Effector CD4-positive, alpha-beta T cell (primary cell): ENCODE data around the gene KRT35.

Experiments used
- DNase-seq: peaks from one replicate; pipeline ENCODE4 v3.0.0-alpha.2; 2020

The KRT35 gene

GRCh38 chr17:41511716-41512115 is 30.8 kb upstream of the KRT35 start:
- no peak for DNase-seq

GRCh38 chr17:41511116-41511515 is 30.2 kb upstream of the KRT35 start:
- no peak for DNase-seq

GRCh38 chr17:41510251-41511065 is 29.5 kb upstream of the KRT35 start:
- no peak for DNase-seq

- DNase-seq = no peak
Measured at GRCh38 chr17:41507315-41507880, 26.4 kb upstream of the KRT35 start.

- no peak for DNase-seq
Measured at GRCh38 chr17:41505809-41506767, 25.1 kb upstream of the KRT35 start.

GRCh38 chr17:41505007-41505808 is 24.3 kb upstream of the KRT35 start, which contains the start of gene KRT13:
Gene KRT13 (minus strand): TSS chr17:41505612. CDS start chr17:41505550, 62 bp downstream.
- no peak for DNase-seq

- DNase-seq = no peak
Measured at GRCh38 chr17:41504246-41504977, 23.5 kb upstream of the KRT35 start.

GRCh38 chr17:41503202-41503601 is 22.3 kb upstream of the KRT35 start:
- DNase-seq = no peak

- DNase-seq = no peak
Measured at GRCh38 chr17:41500131-41500911, 19.4 kb upstream of the KRT35 start.

GRCh38 chr17:41499714-41500113 is 18.8 kb upstream of the KRT35 start:
- no peak for DNase-seq

GRCh38 chr17:41498276-41498675 is 17.3 kb upstream of the KRT35 start:
- no peak for DNase-seq

- DNase-seq = no peak
Measured at GRCh38 chr17:41496803-41497484, 16.0 kb upstream of the KRT35 start.

GRCh38 chr17:41494524-41494923 is 13.6 kb upstream of the KRT35 start:
- no peak for DNase-seq

GRCh38 chr17:41492771-41493170 is 11.8 kb upstream of the KRT35 start:
- no peak for DNase-seq

GRCh38 chr17:41492351-41492750 is 11.4 kb upstream of the KRT35 start:
- DNase-seq = no peak

- DNase-seq = no peak
Measured at GRCh38 chr17:41491476-41491875, 10.5 kb upstream of the KRT35 start.

GRCh38 chr17:41490000-41490990 is 9.3 kb upstream of the KRT35 start:
- DNase-seq = no peak

- no peak for DNase-seq
Measured at GRCh38 chr17:41489531-41489930, 8.6 kb upstream of the KRT35 start, which contains the start of gene KRT36. Gene KRT36 (minus strand): TSS chr17:41489910. CDS start chr17:41489864, 46 bp downstream.
